Measurements from ENCODE around the gene LIG4. TPM values are rescaled to one million over a fixed set of nuclear protein-coding genes. Genes with fewer than 3 reads are reported as not detected.

Gene LIG4
- total and polyA plus RNA-seq, 9 of the 15 experiments (the other 6 are each of a cell fraction or from before 2014, with no cell fraction given), result 1.5 to 7.8 (median 5.1) TPM

DNA sequence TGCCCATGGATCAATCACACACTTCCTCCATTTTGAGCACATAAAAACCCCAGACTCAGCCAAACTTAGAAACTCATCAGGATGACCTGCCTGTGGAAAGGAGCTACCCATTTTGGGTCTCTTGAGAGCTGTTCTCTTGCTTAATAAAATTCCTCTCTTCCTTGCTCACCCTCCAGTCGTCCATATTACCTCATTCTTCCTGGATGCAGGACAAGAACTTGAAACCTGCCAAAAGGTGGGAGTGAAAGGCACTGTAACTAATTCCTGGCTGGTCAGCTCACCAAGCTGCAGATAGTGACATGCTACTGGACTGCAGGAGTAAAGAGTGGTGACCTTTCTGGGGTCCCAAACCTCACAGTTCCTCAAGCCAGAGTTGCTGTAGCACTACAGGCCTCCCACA, 20.2 kb downstream of the LIG4 start (continued):
- TF ChIP-seq, protein P1, sequence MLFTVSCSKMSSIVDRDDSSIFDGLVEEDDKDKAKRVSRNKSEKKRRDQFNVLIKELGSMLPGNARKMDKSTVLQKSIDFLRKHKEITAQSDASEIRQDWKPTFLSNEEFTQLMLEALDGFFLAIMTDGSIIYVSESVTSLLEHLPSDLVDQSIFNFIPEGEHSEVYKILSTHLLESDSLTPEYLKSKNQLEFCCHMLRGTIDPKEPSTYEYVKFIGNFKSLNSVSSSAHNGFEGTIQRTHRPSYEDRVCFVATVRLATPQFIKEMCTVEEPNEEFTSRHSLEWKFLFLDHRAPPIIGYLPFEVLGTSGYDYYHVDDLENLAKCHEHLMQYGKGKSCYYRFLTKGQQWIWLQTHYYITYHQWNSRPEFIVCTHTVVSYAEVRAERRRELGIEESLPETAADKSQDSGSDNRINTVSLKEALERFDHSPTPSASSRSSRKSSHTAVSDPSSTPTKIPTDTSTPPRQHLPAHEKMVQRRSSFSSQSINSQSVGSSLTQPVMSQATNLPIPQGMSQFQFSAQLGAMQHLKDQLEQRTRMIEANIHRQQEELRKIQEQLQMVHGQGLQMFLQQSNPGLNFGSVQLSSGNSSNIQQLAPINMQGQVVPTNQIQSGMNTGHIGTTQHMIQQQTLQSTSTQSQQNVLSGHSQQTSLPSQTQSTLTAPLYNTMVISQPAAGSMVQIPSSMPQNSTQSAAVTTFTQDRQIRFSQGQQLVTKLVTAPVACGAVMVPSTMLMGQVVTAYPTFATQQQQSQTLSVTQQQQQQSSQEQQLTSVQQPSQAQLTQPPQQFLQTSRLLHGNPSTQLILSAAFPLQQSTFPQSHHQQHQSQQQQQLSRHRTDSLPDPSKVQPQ (CRISPR knock-in tag; IDR thresholded peaks at IDR 0.05; ENCODE audit: borderline replicate concordance), result no peak
- TF ChIP-seq, protein P2, sequence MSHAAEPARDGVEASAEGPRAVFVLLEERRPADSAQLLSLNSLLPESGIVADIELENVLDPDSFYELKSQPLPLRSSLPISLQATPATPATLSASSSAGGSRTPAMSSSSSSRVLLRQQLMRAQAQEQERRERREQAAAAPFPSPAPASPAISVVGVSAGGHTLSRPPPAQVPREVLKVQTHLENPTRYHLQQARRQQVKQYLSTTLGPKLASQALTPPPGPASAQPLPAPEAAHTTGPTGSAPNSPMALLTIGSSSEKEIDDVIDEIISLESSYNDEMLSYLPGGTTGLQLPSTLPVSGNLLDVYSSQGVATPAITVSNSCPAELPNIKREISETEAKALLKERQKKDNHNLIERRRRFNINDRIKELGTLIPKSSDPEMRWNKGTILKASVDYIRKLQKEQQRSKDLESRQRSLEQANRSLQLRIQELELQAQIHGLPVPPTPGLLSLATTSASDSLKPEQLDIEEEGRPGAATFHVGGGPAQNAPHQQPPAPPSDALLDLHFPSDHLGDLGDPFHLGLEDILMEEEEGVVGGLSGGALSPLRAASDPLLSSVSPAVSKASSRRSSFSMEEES (CRISPR knock-in tag; IDR thresholded peaks at IDR 0.05), result no peak
- TF ChIP-seq ATF1 (CRISPR knock-in tag; IDR thresholded peaks at IDR 0.05), result no peak
- no peak for TF ChIP-seq ATF1 (tag; IDR thresholded peaks at IDR 0.05)

DNA sequence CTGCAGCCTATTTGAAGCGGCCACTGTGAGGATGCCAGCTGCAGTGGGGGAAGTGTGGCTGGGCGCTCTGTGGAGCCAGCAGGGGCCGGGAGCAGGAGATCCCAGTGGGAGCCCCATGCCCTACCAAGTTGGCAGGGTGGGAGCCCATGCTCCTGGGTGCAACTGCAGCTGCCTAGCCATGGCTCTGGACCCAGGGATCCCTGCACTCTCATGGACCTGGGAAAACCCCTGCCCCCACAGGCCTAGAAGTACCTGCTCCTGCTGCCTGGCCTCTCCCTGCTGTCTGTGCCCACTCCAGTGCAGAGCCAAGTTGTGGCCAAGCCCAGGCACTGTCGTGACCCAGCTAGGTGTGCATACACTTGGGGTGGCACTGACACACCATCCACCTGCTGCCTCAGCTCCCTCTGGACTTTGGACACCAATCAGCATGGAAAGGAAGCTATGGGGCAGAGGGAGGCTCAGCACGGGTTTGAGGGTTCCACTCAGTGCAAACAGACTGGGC, 20.9 kb downstream of the LIG4 start:
- Histone ChIP-seq H3K9me1 (ENCODE audit: control insufficient read depth, insufficient read depth, low read length) (no peaks in the 10 kb centered on the region), H3K4me3 (no peak overlapping the region), H3K79me2 (ENCODE audit: control insufficient read depth, insufficient read depth, low read length) (no peaks in the 10 kb centered on the region), H3K9me3 (replicated peaks; ENCODE audit: control insufficient read depth, insufficient read depth, low read depth, low read length) (no peaks in the 10 kb centered on the region), H3K27ac (ENCODE audit: extremely low read depth, low read depth, low read length) (no peak overlapping the region), H3K4me1 (replicated peaks in 1 of 2; ENCODE audit: control insufficient read depth in 2 of 2, insufficient read depth in 2 of 2, low read length in 2 of 2) (no peaks in the 10 kb centered on the region), H3K9ac (ENCODE audit: insufficient read depth in 1 of 2, low read depth in 2 of 2, low read length in 2 of 2) (no peak overlapping the region), H3K4me2 (ENCODE audit: insufficient read depth, low read length) (no peak overlapping the region), H4K20me1 (replicated peaks; ENCODE audit: control insufficient read depth, insufficient read depth, low read length) (no peaks in the 10 kb centered on the region), H3K27me3 (ENCODE audit: control insufficient read depth in 2 of 2, insufficient read depth in 2 of 2, low read length in 2 of 2) (no peaks in the 10 kb centered on the region), H3K36me3 (ENCODE audit: control insufficient read depth, insufficient read depth, low read length) (no peaks in the 10 kb centered on the region), H2AFZ (ENCODE audit: low read depth, low read length) (no peak overlapping the region)
- WGBS (ENCODE audit: insufficient coverage, low coverage, missing lambda C conversion rate), result 9% methylated on average over 4 of the region's 5 CpGs
- intact Hi-C loops (cut with micrococcal nuclease), result no loop called here
- in situ Hi-C loops (cut with MboI), result no loop called here
- TF ChIP-seq PCBP2 (IDR thresholded peaks at IDR 0.05; ENCODE audit: low read depth, low read length, poor library complexity, severe bottlenecking) (no peak), ZFP1 (CRISPR knock-in tag; IDR thresholded peaks at IDR 0.05) (no peak), ZNF12 (CRISPR knock-in tag; IDR thresholded peaks at IDR 0.05) (no peak), ZNF24 (IDR thresholded peaks at IDR 0.05) (no peak), ZNF217 (CRISPR knock-in tag; IDR thresholded peaks at IDR 0.05) (no peak), THRAP3 (IDR thresholded peaks at IDR 0.05; ENCODE audit: borderline replicate concordance) (no peak), SMARCE1 (IDR thresholded peaks at IDR 0.05) (no peak)
- TF ChIP-seq, protein P3, sequence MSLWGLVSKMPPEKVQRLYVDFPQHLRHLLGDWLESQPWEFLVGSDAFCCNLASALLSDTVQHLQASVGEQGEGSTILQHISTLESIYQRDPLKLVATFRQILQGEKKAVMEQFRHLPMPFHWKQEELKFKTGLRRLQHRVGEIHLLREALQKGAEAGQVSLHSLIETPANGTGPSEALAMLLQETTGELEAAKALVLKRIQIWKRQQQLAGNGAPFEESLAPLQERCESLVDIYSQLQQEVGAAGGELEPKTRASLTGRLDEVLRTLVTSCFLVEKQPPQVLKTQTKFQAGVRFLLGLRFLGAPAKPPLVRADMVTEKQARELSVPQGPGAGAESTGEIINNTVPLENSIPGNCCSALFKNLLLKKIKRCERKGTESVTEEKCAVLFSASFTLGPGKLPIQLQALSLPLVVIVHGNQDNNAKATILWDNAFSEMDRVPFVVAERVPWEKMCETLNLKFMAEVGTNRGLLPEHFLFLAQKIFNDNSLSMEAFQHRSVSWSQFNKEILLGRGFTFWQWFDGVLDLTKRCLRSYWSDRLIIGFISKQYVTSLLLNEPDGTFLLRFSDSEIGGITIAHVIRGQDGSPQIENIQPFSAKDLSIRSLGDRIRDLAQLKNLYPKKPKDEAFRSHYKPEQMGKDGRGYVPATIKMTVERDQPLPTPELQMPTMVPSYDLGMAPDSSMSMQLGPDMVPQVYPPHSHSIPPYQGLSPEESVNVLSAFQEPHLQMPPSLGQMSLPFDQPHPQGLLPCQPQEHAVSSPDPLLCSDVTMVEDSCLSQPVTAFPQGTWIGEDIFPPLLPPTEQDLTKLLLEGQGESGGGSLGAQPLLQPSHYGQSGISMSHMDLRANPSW (CRISPR knock-in tag; IDR thresholded peaks at IDR 0.05), result no peak
- TF ChIP-seq, protein P4, sequence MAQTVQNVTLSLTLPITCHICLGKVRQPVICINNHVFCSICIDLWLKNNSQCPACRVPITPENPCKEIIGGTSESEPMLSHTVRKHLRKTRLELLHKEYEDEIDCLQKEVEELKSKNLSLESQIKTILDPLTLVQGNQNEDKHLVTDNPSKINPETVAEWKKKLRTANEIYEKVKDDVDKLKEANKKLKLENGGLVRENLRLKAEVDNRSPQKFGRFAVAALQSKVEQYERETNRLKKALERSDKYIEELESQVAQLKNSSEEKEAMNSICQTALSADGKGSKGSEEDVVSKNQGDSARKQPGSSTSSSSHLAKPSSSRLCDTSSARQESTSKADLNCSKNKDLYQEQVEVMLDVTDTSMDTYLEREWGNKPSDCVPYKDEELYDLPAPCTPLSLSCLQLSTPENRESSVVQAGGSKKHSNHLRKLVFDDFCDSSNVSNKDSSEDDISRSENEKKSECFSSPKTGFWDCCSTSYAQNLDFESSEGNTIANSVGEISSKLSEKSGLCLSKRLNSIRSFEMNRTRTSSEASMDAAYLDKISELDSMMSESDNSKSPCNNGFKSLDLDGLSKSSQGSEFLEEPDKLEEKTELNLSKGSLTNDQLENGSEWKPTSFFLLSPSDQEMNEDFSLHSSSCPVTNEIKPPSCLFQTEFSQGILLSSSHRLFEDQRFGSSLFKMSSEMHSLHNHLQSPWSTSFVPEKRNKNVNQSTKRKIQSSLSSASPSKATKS (CRISPR knock-in tag; IDR thresholded peaks at IDR 0.05), result no peak
- ATAC-seq (no peak), FAIRE-seq (no peak), DNase-seq (ENCODE audit: extremely low read depth in 1 of 4, low spot score in 3 of 4) (no peak)
- BruUV-seq (replicated peaks), result no TSS peak
- POLR2A ChIA-PET, result interaction anchor here (0.6 kb wide), 1 partner anchor 33 kb away, joined by 3 read pairs; no protein-coding TSS in a partner anchor
- CTCF ChIA-PET (ENCODE audit: low intra/inter-chr PET ratio), result no interaction called here
